NCI-H748 treated with DMSO at 0.1 percent for 48 hours (cell line): ENCODE data around the gene NCAPD2.

Source experiments
- DNase-seq: peaks from one replicate; lab custom pipeline; 2025; lab: John Stamatoyannopoulos, UW

Gene NCAPD2

GRCh38 chr12:6574576-6575295, 80.8 kb downstream of the NCAPD2 start:
- DNase-seq, result no peak

GRCh38 chr12:6575648-6576047, 81.7 kb downstream of the NCAPD2 start:
- no peak for DNase-seq
